ENCODE measurements around the gene OPCML. TPM values are rescaled to one million over a fixed set of nuclear protein-coding genes. Genes with fewer than 3 reads are reported as not detected.

The OPCML gene
- total RNA-seq, 4 donors from 2014 or later = 0.33 TPM; not detected in 3

DNA sequence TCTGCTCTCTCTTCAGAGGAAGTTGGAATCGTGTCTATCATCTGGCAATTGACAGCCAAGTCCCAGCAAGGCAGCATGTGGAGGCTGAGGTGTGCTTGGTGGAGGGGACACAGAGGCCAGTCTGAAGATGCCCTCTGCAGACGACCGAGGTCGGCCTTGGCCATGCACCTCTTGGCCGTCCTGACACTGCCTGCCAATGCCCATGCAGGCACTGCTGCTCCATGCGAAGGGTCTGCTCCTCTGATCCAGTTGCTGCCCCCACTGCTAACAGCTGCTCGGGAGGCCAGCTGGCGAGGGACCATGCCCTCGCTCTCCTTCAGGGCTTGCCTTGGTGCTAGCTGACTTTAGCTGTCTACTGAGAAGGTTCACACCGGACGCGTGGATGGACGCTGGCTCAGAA is 527.9 kb downstream of the OPCML start:
- H3K27me3 ChIP-seq = no peaks in the 10 kb centered on the region
- H3K27ac ChIP-seq = no peak overlapping the region
- no peaks in the 10 kb centered on the region for H3K4me1 ChIP-seq
- H3K36me3 ChIP-seq = no peaks in the 10 kb centered on the region
- DNase-seq = no peak
- H3K9me3 ChIP-seq = no peaks in the 10 kb centered on the region
- TF ChIP-seq CTCF (IDR thresholded peaks at IDR 0.05) = no peak
- no peak for TF ChIP-seq POLR2A (IDR thresholded peaks at IDR 0.05)
- 82 to 91% methylated on average over 11 to 13 of the region's 13 CpGs for WGBS, 2 donors
- no peak overlapping the region for H3K4me3 ChIP-seq (replicated peaks in 1 of 3)
- intact Hi-C loops (cut with DNase I) = no loop called here

- Histone ChIP-seq H3K27ac (no peak overlapping the region), H3K9me3 (no peaks in the 10 kb centered on the region), H3K4me3 (replicated peaks in 1 of 3) (no peak overlapping the region), H3K36me3 (no peaks in the 10 kb centered on the region), H3K4me1 (no peaks in the 10 kb centered on the region), H3K27me3 (no peaks in the 10 kb centered on the region)
- intact Hi-C loops (cut with DNase I) = no loop called here
- WGBS, 2 donors = 43 to 45% methylated on average over 12 of the region's 12 CpGs
- TF ChIP-seq CTCF (IDR thresholded peaks at IDR 0.05) = no peak
- TF ChIP-seq POLR2A (IDR thresholded peaks at IDR 0.05) = no peak
- no peak for DNase-seq
Observed at GRCh38 chr11:132999516-132999915, 532.8 kb downstream of the OPCML start.

- H3K9me3 ChIP-seq = no peaks in the 10 kb centered on the region
- no peak overlapping the region for H3K27ac ChIP-seq
- H3K4me3 ChIP-seq (replicated peaks in 1 of 3) = no peak overlapping the region
- no peaks in the 10 kb centered on the region for H3K4me1 ChIP-seq
- TF ChIP-seq CTCF (IDR thresholded peaks at IDR 0.05) = no peak
- intact Hi-C loops (cut with DNase I) = no loop called here
- WGBS, 2 donors = 43 to 47% methylated on average over 5 of the region's 5 CpGs
- no peaks in the 10 kb centered on the region for H3K36me3 ChIP-seq
- H3K27me3 ChIP-seq = no peaks in the 10 kb centered on the region
- DNase-seq = no peak
Observed at GRCh38 chr11:132999031-132999430, 533.3 kb downstream of the OPCML start.

DNA sequence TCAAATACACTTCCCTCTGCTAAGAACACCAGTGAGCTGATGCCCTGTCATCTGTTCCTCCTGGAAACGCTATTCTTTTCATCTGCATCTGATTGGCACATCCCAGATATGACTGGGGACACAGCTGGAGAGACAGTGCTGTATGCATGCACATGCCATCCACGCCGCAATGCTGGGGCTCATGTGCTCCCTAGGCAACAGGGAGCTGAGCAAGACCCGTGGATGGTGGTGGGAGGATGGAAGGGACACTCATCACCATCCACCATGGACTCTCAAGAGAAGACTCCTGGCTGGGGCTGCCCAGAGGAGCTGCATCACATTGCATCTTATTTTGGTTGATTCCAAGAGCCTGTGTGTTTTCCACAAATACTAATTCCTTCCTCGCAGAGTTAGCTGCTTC is 534.9 kb downstream of the OPCML start:
- Histone ChIP-seq H3K36me3 (no peaks in the 10 kb centered on the region), H3K27ac (no peak overlapping the region), H3K9me3 (no peaks in the 10 kb centered on the region), H3K4me3 (replicated peaks in 1 of 3) (no peak overlapping the region), H3K27me3 (no peaks in the 10 kb centered on the region), H3K4me1 (no peaks in the 10 kb centered on the region)
- TF ChIP-seq CTCF (IDR thresholded peaks at IDR 0.05) (no peak), POLR2A (IDR thresholded peaks at IDR 0.05) (no peak)
- intact Hi-C loops (cut with DNase I) = no loop called here
- no peak for DNase-seq
- 83 to 88% methylated on average over 5 of the region's 5 CpGs for WGBS, 2 donors

- Histone ChIP-seq H3K27me3 (no peaks in the 10 kb centered on the region), H3K9me3 (no peaks in the 10 kb centered on the region), H3K36me3 (no peaks in the 10 kb centered on the region), H3K27ac (no peak overlapping the region), H3K4me1 (no peaks in the 10 kb centered on the region), H3K4me3 (replicated peaks in 1 of 3) (no peak overlapping the region)
- TF ChIP-seq CTCF (IDR thresholded peaks at IDR 0.05) = no peak
- TF ChIP-seq POLR2A (IDR thresholded peaks at IDR 0.05) = no peak
- intact Hi-C loops (cut with DNase I) = no loop called here
- WGBS, 2 donors = 80 to 84% methylated on average over 6 of the region's 6 CpGs
- no peak for DNase-seq
Observed at GRCh38 chr11:132994966-132995365, 537.3 kb downstream of the OPCML start.
